ENCODE results near the gene GCN1.
"Not testable (repeated sequence)": the region's sequence is repeated elsewhere in the genome, so short reads cannot be mapped to it uniquely, and the experiment has no call there.

GCN1 gene

GRCh38 chr12:120213182-120213581 is 18.7 kb upstream of the GCN1 start:
- DNase-seq (ENCODE audit: low read depth): not testable (repeated sequence)

DNA sequence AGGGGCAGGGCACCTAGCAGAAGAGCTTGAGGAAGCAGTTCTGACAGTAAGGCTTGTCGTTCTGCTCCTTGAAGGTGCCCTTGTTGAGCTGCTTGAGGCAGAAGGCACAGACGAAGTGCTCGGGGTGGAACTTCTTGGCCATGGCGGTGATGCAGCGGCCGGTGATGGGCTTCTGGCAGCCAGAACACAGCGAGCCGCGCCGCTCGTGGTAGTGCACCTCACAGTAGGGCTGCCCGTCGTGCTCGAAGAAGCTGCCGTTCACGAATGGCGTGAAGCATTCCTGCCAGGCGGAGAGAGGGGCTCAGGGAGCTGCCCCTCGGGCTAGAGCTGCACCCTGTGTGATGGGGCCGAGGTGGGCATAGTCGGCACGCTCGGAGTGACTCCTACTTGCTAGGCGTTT is 17.8 kb upstream of the GCN1 start:
- DNase-seq (ENCODE audit: low read depth): no peak

DNA sequence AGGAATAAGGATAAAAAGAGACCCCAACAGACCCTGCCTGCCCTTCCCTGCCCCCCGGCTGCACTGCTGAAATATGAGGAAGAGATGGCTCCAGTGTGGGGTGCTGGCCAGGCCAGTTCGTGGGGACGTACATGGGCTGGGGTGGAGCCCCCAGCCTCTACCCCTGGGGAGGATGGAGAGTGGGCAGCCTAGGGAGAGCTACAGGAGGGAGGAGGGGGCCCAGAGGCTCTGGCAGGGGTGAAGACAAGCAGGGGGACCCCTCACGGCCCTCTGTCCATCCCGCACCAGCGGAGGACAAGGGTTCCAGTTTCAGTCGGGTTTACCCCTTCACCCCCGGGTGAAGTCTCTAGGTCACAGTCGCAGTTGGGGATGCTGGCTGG is 17.4 kb upstream of the GCN1 start:
- no peak for DNase-seq (ENCODE audit: low read depth)

GRCh38 chr12:120211243-120211903 is 16.9 kb upstream of the GCN1 start:
- no peak for DNase-seq (ENCODE audit: low read depth)

DNA sequence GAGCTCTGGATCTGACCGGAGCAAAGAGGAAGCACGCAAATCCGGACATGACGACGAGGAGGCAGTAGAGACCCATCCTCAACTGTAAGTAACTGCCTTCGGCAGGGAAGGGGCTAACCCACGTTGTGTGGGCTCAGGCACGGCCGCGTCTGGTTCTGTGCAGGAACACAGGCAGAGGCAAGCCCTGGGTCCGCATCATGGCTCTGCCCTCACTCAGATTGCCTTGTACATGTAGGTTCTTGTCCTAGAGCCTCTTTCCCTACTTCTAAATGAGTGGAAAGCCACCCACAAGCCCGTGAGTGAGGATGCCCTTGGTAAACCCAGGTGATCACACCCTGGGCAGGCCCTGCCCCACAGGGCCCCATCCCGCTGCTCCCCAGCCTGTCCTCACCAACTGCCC is 15.3 kb upstream of the GCN1 start:
- no peak for DNase-seq (ENCODE audit: low read depth)

DNA sequence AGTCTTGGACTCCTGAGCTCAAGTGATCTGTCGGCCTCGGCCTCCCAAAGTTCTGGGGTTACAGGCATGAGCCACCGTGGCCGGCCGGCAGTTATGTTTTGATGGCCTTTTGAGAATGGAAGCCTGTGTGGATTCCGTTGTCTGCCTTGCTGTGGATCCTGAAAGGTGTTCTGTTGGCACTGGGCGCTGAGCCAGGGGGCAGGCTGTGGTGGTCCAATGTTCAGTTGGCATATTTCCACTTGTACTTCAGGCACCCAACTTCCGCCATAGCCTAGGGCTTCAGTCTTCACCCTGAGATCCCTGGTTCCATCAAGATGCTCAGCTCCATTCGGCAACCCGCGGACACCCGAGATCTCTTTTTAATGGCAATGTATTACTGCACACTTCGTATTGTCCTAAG is 12.7 kb upstream of the GCN1 start:
- DNase-seq (ENCODE audit: low read depth): no peak

DNA sequence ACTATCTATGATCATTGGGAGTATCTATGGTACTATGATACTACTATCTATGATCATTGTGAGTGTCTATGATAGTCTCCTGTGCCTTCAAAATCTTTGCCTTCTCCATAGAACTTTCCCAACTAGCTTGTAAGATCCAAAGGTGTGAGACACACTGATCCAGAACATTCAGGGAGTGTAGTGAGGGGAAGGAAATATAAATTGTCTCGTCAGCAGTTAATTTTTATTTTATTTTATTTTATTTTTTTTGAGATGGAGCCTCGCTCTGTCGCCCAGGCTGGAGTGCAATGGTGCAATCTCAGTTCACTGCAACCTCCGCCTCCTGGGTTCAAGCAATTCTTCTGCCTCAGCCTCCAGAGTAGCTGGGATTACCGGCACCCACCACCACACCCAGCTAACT is 12.3 kb upstream of the GCN1 start:
- not testable (repeated sequence) for DNase-seq (ENCODE audit: low read depth)

DNA sequence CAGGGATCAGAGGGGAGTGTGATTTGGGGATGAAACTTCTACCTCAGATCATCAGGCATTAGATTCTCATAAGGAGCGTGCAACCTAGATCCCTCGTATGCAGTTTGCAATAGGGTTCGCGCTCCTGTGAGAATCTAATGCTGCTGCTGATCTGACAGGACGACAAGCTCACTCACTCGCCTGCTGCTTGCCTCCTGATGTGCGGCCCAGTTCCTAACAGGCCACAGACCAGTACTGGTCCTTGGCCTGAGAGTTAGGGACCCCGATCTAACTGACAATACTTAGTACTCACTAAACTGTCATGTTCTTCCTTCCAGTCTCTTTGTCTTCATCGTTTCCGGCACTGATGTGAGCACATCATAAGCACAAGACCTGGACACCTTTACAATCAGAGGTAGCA is 11.7 kb upstream of the GCN1 start:
- DNase-seq (ENCODE audit: low read depth): no peak

DNA sequence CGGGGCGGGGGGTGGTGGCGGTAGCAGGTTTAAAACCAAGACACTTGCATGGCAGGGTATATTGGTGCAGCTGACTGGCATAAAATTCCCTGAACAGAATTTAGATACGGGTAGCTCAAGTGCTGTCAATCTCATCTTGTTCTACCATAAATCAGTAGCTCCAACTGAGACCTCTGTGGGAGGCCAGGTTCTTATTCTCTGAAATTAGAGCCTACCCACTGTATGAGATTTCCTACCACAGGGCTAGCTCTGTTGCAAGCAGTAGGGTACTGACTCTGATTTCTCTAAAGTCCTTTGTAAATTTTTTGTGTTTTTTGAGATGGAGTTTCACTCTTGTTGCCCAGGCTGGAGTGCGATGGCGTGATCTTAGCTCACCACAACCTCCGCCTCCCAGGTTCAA is 9.7 kb upstream of the GCN1 start:
- no peak for DNase-seq (ENCODE audit: low read depth)

DNA sequence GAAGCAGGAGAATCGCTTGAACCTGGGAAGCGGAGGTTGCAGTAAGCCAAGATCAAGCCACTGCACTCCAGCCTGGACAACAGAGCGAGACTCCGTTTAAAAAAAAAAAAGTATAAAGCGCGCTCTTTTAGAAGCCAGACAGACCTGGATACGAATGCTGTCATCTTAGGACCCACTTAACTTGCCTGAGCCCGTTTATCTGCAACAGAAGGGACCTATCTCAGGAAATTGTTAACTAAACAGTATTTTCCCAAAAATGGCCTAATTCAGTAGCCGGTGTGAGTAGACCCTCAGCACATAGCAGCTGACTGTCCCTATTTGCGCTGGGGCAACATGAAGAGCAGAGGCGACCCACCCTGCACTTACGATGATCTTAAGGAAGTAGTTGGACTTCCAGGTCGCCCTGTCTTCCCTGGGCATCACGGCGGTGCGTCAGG is 5.9 kb upstream of the GCN1 start:
- no peak for DNase-seq (ENCODE audit: low read depth)

DNA sequence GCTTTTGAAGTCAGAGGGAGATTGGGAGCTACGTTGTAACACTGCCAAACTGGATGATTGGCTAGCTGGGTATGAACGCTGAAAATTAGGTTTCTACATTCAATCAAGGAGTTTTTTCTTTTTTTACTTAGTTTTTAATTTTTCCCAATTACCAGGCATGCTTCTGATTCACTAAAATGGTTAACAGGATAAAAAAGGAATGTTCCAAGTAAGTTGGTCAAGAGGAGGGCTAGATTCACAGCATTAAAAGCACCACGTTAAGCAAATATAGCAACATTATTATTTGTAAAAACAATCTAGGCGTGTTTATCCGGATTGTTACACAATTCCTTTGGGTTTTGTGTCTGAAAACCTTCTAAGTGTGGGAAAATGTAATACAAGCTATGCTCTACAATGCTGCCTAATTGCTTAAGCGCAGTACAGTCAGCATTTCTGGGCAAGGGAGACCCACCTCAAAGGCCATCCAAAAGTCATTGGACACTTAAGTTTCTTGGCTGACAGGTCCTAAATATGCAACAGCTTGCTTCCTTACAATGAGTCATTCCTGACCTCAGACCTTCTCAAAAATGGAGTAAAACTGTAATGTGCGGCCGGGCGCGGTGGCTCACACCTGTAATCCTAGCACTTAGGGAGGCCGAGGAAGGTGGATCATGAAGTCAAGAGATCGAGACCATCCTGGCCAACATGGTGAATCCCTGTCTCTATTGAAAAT is 5.2 kb upstream of the GCN1 start:
- peak; percentile 80 for DNase-seq (ENCODE audit: low read depth)

DNA sequence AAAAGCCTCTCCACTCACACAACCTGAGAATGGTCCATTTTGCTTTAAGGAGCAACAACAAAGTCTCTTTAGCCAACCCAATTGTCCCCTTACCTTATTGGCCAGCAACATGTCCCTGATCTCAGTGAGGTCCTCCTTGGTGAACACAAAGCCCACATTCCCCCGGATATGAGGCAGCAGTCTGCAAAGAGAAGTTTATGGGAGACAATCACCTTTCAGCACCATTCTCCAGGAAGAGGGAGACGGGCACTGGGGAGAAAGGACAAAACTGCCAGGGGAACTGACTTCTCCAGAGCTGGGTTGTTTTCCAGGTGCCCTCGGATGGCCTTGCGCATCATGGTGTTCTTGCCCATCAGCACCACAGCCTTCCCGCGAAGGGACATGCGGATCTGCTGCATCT is 4.5 kb upstream of the GCN1 start:
- DNase-seq (ENCODE audit: low read depth): peak; percentile 38

DNA sequence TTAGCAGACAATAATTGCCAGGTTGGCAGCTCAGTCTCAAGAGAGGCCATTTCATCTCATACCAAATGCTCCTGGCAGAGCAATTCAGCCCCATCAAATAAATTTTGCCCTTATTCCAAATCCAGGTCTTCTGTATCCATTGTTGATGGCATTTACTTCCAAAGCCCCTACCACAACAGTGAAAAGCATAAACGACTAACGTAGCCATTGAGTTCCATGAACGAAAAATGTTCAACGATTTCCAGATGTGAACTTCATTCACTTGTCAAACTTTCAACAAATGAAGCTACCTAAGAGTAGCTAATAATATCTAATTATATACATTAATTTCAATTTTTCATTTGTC is 3.0 kb upstream of the GCN1 start:
- DNase-seq (ENCODE audit: low read depth): no peak

DNA sequence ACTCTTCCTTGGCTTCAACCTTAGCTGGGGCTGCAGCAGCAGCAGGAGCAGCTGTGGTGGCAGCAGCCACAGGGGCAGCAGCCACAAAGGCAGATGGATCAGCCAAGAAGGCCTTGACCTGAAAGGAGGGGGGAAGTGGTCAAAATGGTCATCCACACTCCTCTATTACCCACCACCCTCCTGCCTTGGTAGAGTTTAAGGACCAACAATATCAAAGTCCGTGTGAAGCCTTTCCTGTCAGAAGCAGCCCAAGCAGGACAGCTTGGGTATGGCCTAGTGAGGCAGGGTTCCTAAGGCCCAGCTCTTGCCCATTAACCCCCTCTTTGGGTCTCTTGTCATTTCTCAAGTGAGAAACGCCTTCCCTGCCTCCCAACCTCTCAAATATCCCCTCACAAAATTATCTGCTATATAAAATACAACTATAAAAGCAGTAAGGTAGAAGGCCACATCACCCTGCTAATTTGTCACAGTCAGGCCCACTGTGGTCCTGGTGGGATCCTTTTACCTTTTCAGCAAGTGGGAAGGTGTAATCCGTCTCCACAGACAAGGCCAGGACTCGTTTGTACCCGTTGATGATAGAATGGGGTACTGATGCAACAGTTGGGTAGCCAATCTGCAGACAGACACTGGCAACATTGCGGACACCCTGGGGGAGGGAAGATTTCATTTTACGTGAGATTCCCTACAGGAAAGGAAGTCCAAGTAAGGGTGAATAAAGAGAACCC is 2.5 kb upstream of the GCN1 start:
- not testable (repeated sequence) for DNase-seq (ENCODE audit: low read depth)

- peak; percentile 31 for DNase-seq (ENCODE audit: low read depth)
Measured at GRCh38 chr12:120196363-120196762, 1.8 kb upstream of the GCN1 start.

DNA sequence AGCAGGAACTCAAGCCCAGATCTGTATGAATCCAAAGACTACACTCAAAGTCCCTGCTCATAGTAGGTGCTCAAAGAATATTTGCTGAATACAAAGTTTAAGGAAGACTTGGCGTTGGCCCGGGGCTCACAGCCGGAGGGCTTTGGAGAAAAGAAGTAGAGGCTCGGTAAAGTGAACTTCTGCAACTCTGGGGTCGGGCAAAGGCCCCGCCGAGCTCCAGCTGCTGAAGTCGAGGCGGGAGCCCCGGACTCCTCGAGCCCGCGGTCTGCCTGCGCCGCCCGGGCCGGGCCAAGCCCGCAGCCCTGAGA is 335 bp downstream of the GCN1 start:
- DNase-seq (ENCODE audit: low read depth): no peak

- DNase-seq (ENCODE audit: low read depth): not testable (repeated sequence)
Measured at GRCh38 chr12:120193286-120193685, 1.2 kb downstream of the GCN1 start.

DNA sequence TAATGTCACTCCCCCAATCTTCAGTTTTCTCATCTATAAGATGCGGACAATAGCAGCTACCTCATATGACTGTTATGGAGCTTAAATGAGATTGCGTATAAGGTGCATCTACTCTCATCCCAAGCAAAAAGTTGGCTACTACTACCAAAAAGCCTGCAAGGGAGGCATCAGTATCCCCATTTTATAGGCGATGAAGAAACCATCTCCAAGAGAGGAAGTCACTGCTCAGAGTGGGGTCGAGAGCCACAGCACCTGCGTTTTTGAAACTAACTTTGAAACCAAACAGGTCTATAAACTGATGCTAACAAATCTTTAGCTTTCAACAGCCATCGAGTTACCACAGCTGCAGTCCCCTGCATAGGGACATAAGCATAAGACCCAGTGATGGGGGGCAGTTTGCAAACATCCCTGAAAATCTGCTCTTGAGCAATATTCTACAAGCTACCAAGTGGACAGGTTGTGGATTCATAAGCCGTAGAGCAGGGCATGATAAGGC is 3.5 kb downstream of the GCN1 start:
- DNase-seq (ENCODE audit: low read depth): no peak

GRCh38 chr12:120190386-120190785 is 4.1 kb downstream of the GCN1 start:
- no peak for DNase-seq (ENCODE audit: low read depth)

- no peak for DNase-seq (ENCODE audit: low read depth)
Measured at GRCh38 chr12:120186654-120187053, 7.9 kb downstream of the GCN1 start.

GRCh38 chr12:120183211-120183631 is 11.3 kb downstream of the GCN1 start:
- DNase-seq (ENCODE audit: low read depth): peak; percentile 19

DNA sequence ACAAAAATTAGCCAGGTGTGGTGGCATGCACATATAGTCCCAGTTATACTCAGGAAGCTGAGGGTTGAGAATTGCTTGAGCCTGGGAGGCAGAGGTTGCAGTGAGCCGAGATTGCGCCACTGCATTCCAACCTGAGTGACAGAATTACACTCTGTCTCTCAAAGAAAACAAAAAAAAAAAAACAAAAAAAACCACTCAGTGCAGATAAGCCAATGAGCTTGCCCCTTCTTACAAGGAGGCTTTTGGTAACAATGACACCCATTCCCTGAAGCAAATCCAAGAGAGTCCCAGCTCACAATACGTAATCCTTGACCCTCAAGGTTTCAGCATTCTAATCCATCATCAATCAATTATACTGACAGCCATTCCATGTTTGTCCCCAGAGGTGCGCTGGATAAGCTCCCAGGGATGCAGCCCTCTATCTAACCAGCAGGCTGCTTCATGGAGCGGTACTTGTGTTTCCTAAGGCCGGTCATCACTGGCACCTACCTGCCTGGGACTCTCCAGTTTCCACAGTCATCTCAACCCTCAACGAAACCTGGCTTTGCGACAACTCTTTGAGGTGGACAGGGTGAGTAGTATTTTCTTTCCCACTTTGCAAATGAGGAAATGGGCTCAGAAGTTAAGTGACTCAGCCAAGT is 12.4 kb downstream of the GCN1 start:
- peak; percentile 69 for DNase-seq (ENCODE audit: low read depth)

- DNase-seq (ENCODE audit: low read depth): no peak
Measured at GRCh38 chr12:120180975-120181374, 13.5 kb downstream of the GCN1 start.
